ENCODE measurements around the gene TBX2. TPM values are rescaled to one million over a fixed set of nuclear protein-coding genes. Genes with fewer than 3 reads are reported as not detected.

The TBX2 gene
- total RNA-seq, 1 experiment from 2014 or later = not detected

DNA sequence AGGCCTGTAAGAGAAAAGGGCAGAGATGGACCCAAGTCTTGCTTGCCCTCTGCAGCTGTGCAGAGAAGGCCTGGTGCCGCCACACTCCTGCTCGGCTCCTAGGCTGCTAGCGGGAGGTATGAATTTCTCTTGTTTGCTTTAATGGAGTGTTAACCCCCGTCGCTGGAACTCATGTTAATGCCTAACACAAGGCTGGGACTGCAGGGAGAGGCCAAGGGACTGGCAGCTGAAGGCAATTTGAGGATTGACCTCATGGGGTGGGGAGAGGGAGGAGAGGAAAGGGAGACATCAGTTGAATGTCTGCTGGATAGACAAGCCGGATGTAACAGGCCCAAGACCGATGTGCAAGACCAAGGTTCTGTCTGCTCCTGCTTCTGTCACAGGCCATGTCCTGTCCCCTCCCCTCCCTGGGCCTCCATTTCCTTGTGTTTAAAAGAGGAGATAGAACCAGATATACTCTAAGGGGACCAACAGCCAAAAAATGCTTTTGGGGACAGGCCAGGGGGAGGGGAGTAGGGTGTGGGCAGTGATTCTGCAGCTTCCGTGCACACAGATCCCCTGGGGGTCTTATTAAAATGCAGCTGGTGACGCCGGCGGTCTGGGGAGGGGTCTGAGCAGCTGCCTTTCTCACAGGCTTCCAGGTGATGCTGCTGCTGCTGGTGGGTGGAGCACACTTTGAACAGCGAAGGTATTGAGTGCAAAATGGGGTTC, 46.7 kb upstream of the TBX2 start:
- Histone ChIP-seq H3K4ac (ENCODE audit: low read depth, low read length) (no peak overlapping the region), H4K5ac (ENCODE audit: insufficient read length, low read depth, low read length) (no peak overlapping the region), H4K20me1 (ENCODE audit: control insufficient read depth, insufficient read depth, insufficient read length) (no peaks in the 10 kb centered on the region), H3K18ac (ENCODE audit: insufficient read length, low read depth, low read length) (no peak overlapping the region), H2BK20ac (ENCODE audit: low read depth, low read length, poor library complexity, severe bottlenecking) (no peak overlapping the region), H3K79me2 (ENCODE audit: insufficient read depth, low read length) (no peaks in the 10 kb centered on the region), H3K9ac (ENCODE audit: extremely low read depth, insufficient read length, low read length) (no peak overlapping the region), H4K91ac (ENCODE audit: insufficient read length, low read depth, low read length) (no peak overlapping the region), H3K9me3 (ENCODE audit: control insufficient read depth, low read depth, low read length) (no peaks in the 10 kb centered on the region), H2AK5ac (ENCODE audit: insufficient read length, low read length) (no peak overlapping the region), H4K8ac (replicated peaks; ENCODE audit: insufficient read length, low read depth, low read length) (no peak overlapping the region), H2BK120ac (ENCODE audit: low read depth, low read length, poor library complexity, severe bottlenecking) (no peak overlapping the region), H3K27me3 (ENCODE audit: insufficient read depth, low read length) (no peaks in the 10 kb centered on the region), H2BK15ac (ENCODE audit: low read depth, low read length) (no peak overlapping the region), H3K23me2 (ENCODE audit: insufficient read length, low read depth, low read length, poor library complexity, severe bottlenecking) (no peaks in the 10 kb centered on the region), H3K79me1 (ENCODE audit: insufficient read depth, low read depth, low read length, poor library complexity, severe bottlenecking) (no peaks in the 10 kb centered on the region), H3K27ac (ENCODE audit: insufficient read length, low read depth, low read length) (no peak overlapping the region), H3T11ph (ENCODE audit: low read length) (no peak overlapping the region), H3K23ac (ENCODE audit: insufficient read length, low read depth, low read length) (no peak overlapping the region), H3K14ac (ENCODE audit: insufficient read depth, low read length) (no peak overlapping the region; the same call in 1 of the 2 replicates), H3K4me1 (ENCODE audit: insufficient read depth, low read length) (peaks cover 3% of the 10 kb centered on the region; the same call in 1 of the 2 replicates), H2BK12ac (ENCODE audit: insufficient read length, low read depth, low read length) (no peak overlapping the region), H2BK5ac (ENCODE audit: insufficient read length, low read length) (no peak overlapping the region), H2AFZ (ENCODE audit: low read length) (no peak overlapping the region), H3K4me2 (ENCODE audit: insufficient read depth, insufficient read length, low read length) (no peak overlapping the region), H3K56ac (ENCODE audit: insufficient read length, low read depth, low read length) (no peak overlapping the region)
- Mint-ChIP-seq H3K36me3 (ENCODE audit: insufficient read depth in 1 of 3, low read depth in 3 of 3) (no peaks in the 10 kb centered on the region; a peak in 1 of 7 replicates), H3K4me1 (peaks cover 28 to 33% of the 10 kb centered on the region in 2 experiments), H3K9me3 (no peaks in the 10 kb centered on the region), H3K27me3 (ENCODE audit: low read depth) (no peaks in the 10 kb centered on the region; the same call in 1 of the 2 replicates), H3K4me3 (no peak overlapping the region), H3K27ac (peak overlapping the region in 2 of 3 experiments; percentile 67 to 91; a peak in 1 of 7 replicates)
- TF ChIP-seq, protein P1, sequence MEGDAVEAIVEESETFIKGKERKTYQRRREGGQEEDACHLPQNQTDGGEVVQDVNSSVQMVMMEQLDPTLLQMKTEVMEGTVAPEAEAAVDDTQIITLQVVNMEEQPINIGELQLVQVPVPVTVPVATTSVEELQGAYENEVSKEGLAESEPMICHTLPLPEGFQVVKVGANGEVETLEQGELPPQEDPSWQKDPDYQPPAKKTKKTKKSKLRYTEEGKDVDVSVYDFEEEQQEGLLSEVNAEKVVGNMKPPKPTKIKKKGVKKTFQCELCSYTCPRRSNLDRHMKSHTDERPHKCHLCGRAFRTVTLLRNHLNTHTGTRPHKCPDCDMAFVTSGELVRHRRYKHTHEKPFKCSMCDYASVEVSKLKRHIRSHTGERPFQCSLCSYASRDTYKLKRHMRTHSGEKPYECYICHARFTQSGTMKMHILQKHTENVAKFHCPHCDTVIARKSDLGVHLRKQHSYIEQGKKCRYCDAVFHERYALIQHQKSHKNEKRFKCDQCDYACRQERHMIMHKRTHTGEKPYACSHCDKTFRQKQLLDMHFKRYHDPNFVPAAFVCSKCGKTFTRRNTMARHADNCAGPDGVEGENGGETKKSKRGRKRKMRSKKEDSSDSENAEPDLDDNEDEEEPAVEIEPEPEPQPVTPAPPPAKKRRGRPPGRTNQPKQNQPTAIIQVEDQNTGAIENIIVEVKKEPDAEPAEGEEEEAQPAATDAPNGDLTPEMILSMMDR (conservative IDR thresholded peaks at IDR 0.05) = no peak
- no CpG with 5 or more reads among the region's 12 CpGs for WGBS (ENCODE audit: extremely low coverage, insufficient read length, low lambda C conversion rate)
- DNase-seq = peak; percentile 62

Data from H9 (cell line).